ENCODE data around the gene PROCR.
"Not testable (repeated sequence)": the region's sequence is repeated elsewhere in the genome, so short reads cannot be mapped to it uniquely, and the experiment has no call there.

Gene PROCR

GRCh38 chr20:35190556-35190955 is 18.7 kb downstream of the PROCR start:
- no peak for TF ChIP-seq CTCF (conservative IDR thresholded peaks at IDR 0.05; ENCODE audit: low read length)
- no peak for DNase-seq (ENCODE audit: low read depth)
- no peak overlapping the region for H3K4me3 ChIP-seq (ENCODE audit: low read length)

GRCh38 chr20:35191419-35192117 is 19.7 kb downstream of the PROCR start:
- TF ChIP-seq CTCF (conservative IDR thresholded peaks at IDR 0.05; ENCODE audit: low read length): no peak
- no peak overlapping the region for H3K4me3 ChIP-seq (ENCODE audit: low read length)
- DNase-seq (ENCODE audit: low read depth): no peak

- DNase-seq (ENCODE audit: low read depth): no peak
- TF ChIP-seq CTCF (conservative IDR thresholded peaks at IDR 0.05; ENCODE audit: low read length): no peak
- H3K4me3 ChIP-seq (ENCODE audit: low read length): no peak overlapping the region
These were observed 20.4 kb downstream of the PROCR start for GRCh38 chr20:35192118-35192872.

GRCh38 chr20:35193031-35193791 is 21.3 kb downstream of the PROCR start:
- not testable (repeated sequence) for DNase-seq (ENCODE audit: low read depth); H3K4me3 ChIP-seq (ENCODE audit: low read length)

GRCh38 chr20:35196313-35196712 is 24.4 kb downstream of the PROCR start:
- H3K4me3 ChIP-seq (ENCODE audit: low read length): no peak overlapping the region
- TF ChIP-seq CTCF (conservative IDR thresholded peaks at IDR 0.05; ENCODE audit: low read length): no peak
- no peak for DNase-seq (ENCODE audit: low read depth)

- no peak overlapping the region for H3K4me3 ChIP-seq (ENCODE audit: low read length)
- no peak for TF ChIP-seq CTCF (conservative IDR thresholded peaks at IDR 0.05; ENCODE audit: low read length)
- DNase-seq (ENCODE audit: low read depth): no peak
These were observed 27.9 kb downstream of the PROCR start for GRCh38 chr20:35199740-35200139.

GRCh38 chr20:35200267-35200666 is 28.4 kb downstream of the PROCR start:
- TF ChIP-seq CTCF (conservative IDR thresholded peaks at IDR 0.05; ENCODE audit: low read length): no peak
- peak; percentile 69 for DNase-seq (ENCODE audit: low read depth)
- no peak overlapping the region for H3K4me3 ChIP-seq (ENCODE audit: low read length)

- not testable (repeated sequence) for H3K4me3 ChIP-seq (ENCODE audit: low read length); DNase-seq (ENCODE audit: low read depth)
These were observed 29.6 kb downstream of the PROCR start for GRCh38 chr20:35201467-35201866.

Data from AG10803 (cell line).